K562 (cell line): ENCODE measurements around the gene KIF9. TPM values are rescaled to one million over a fixed set of nuclear protein-coding genes. Genes with fewer than 3 reads are reported as not detected.

Source experiments
- MAFG ChIP-seq: fragments of 450-650 bp; conservative IDR thresholded peaks from 2 replicates; pipeline ENCODE4 v1.6.1; 2016; ENCODE audit warnings: missing genetic modification characterization, missing compliant biosample characterization
- NCOR1 ChIP-seq: fragments of 450-650 bp; IDR thresholded peaks from 2 replicates; pipeline ENCODE4 v1.6.1; 2016; ENCODE audit warnings: mild to moderate bottlenecking, moderate library complexity
- PBX2 ChIP-seq, 2 experiments: IDR thresholded peaks in 1 of 2; conservative IDR thresholded peaks in 1 of 2; 2 replicates each; pipeline ENCODE4 v1.6.1; 2016; ENCODE audit warnings: low read depth in 2 of 2, mild to moderate bottlenecking in 1 of 2, missing compliant biosample characterization in 1 of 2, missing genetic modification characterization in 1 of 2, moderate library complexity in 1 of 2
- RCOR1 ChIP-seq, 2 experiments: IDR thresholded peaks; 2 replicates each; pipeline ENCODE4 v1.6.1; 2012; ENCODE audit warnings: low read depth in 2 of 2, low read length in 2 of 2, borderline replicate concordance in 1 of 2, improper control_type of control experiment in 1 of 2
- REST ChIP-seq, 2 experiments: fragments of 450-650 bp; formaldehyde crosslinking in 1 of 2; IDR thresholded peaks; 2 replicates each; pipeline versions ENCODE4 v1.4.0 to v1.6.1; 2014 to 2020; ENCODE audit warnings: mild to moderate bottlenecking in 2 of 2, borderline replicate concordance in 1 of 2, low read depth in 1 of 2
- SAP30 ChIP-seq: fragments of 200-600 bp; sonication (generic); IDR thresholded peaks from 2 replicates; pipeline ENCODE4 v1.6.1; 2012; ENCODE audit warnings: borderline replicate concordance, low read depth, mild to moderate bottlenecking, moderate library complexity, low read length, control low read depth, inconsistent platforms; ENCODE audit not compliant: insufficient read depth, poor library complexity, severe bottlenecking
- SOX6 ChIP-seq: fragments of 450-650 bp; IDR thresholded peaks from 2 replicates; pipeline ENCODE4 v1.6.1; 2014; ENCODE audit warnings: mild to moderate bottlenecking
- TCF15 ChIP-seq: fragments of 250-450 bp; sonication (Bioruptor Pico); IDR thresholded peaks from 2 replicates; pipeline ENCODE4 v1.8.0; 2022; ENCODE audit warnings: moderate library complexity, mild to moderate bottlenecking, inconsistent platforms
- TCF3 ChIP-seq: sonication (generic); formaldehyde crosslinking; IDR thresholded peaks from 2 replicates; pipeline ENCODE4 v1.4.0; 2020; ENCODE audit warnings: mild to moderate bottlenecking, missing genetic modification reagents
- TEAD4 ChIP-seq, 2 experiments: sonication (generic) in 1 of 2; formaldehyde crosslinking in 1 of 2; IDR thresholded peaks; 2 replicates each; pipeline versions ENCODE4 v1.6.1 to v1.8.0; 2012 to 2022; ENCODE audit warnings: borderline replicate concordance in 1 of 2, inconsistent platforms in 1 of 2, low read length in 1 of 2, mild to moderate bottlenecking in 1 of 2, missing genetic modification reagents in 1 of 2
- TRIM24 ChIP-seq, 2 experiments: fragments of 450-650 bp; IDR thresholded peaks; 2 replicates each; pipeline ENCODE4 v1.6.1; 2016
- WHSC1 ChIP-seq: IDR thresholded peaks from one replicate; pipeline ENCODE4 v1.6.1; 2012; ENCODE audit warnings: low read length, control low read depth, inconsistent platforms
- ZBTB7A ChIP-seq: IDR thresholded peaks from 2 replicates; pipeline ENCODE4 v1.6.1; 2011; ENCODE audit warnings: low read depth, mild to moderate bottlenecking, low read length, moderate library complexity, borderline replicate concordance; ENCODE audit not compliant: control insufficient read depth
- ZNF395 ChIP-seq: fragments of 200-800 bp; sonication (Bioruptor generic); IDR thresholded peaks from 2 replicates; pipeline ENCODE4 v1.6.1; 2017; ENCODE audit warnings: missing genetic modification characterization, missing compliant biosample characterization
- polyA plus RNA-seq, 8 experiments: library from polyadenylated mRNA; depleted of rRNA in 4 of 8; stranded (reverse) in 5 of 8; unstranded in 3 of 8; fragments of >200 nt; fragmentation: Nextera tagmentation in 2 of 8; fragmentation: Illumina TruSeq in 1 of 8; extraction: Ambion mirVana in 2 of 8; extraction: Trizol in 1 of 8; gene quantifications; 2 replicates each; pipeline versions ENCODE4 v1.2.1 to v1.2.3, GENCODE V29; 2011 to 2014; ENCODE audit warnings: inconsistent platforms in 1 of 8, missing spikeins in 1 of 8
- total RNA-seq, 7 experiments: library from RNA; depleted of rRNA in 6 of 7; stranded (reverse); fragments of >200 nt in 6 of 7; fragmentation: Illumina TruSeq in 2 of 7; extraction: Trizol in 2 of 7; gene quantifications; 2 replicates each; pipeline versions ENCODE4 v1.2.1 to v1.2.3, GENCODE V29; 2011 to 2021; ENCODE audit warnings: low replicate concordance in 1 of 7

Gene KIF9
- total and polyA plus RNA-seq, 9 of the 15 experiments (the other 6 are each of a cell fraction or from before 2014, with no cell fraction given) = 16.9 to 56.9 (median 25.0) TPM

GRCh38 chr3:47186285-47186684 is 96.3 kb downstream of the KIF9 start (continued):
- TF ChIP-seq ZNF395 (CRISPR knock-in tag) (peak; percentile 59; the same call in 1 of the 2 replicates), NCOR1 (peak; percentile 65), RCOR1 (IDR thresholded peaks at IDR 0.05; ENCODE audit: borderline replicate concordance in 1 of 2, low read depth in 2 of 2, low read length in 2 of 2) (0 out of 4 replicates have a peak, but pooled peaks of 1 of the 2 experiments have one; percentile 20), SAP30 (no peak), SOX6 (peak; percentile 35; the same call in 1 of the 2 replicates), MAFG (tag) (peak; percentile 97), ZBTB7A (no peak), WHSC1 (no peak), TCF3 (CRISPR knock-in tag) (peak; percentile 68), PBX2 (CRISPR knock-in tag; IDR thresholded peaks at IDR 0.05; ENCODE audit: low read depth) (no peak), PBX2 (tag; conservative IDR thresholded peaks at IDR 0.05; ENCODE audit: low read depth) (peak; percentile 57; the same call in 1 of the 2 replicates), TRIM24 (IDR thresholded peaks at IDR 0.05) (peak; percentile 58 to 77), TEAD4 (IDR thresholded peaks at IDR 0.05; ENCODE audit: low read length) (peak; percentile 85), TEAD4 (CRISPR knock-in tag; IDR thresholded peaks at IDR 0.05; ENCODE audit: borderline replicate concordance) (no peak), TCF15 (no peak), REST (IDR thresholded peaks at IDR 0.05; ENCODE audit: borderline replicate concordance) (no peak), REST (CRISPR knock-in tag; IDR thresholded peaks at IDR 0.05; ENCODE audit: low read depth) (no peak)
